GM12874 (cell line): ENCODE data around the gene CD9.

ENCODE experiments used
- CTCF ChIP-seq: IDR thresholded peaks from 2 replicates; pipeline ENCODE4 v1.5.1; 2011; ENCODE audit warnings: low read depth, mild to moderate bottlenecking, control low read depth, low read length, moderate library complexity; ENCODE audit not compliant: insufficient read depth

The CD9 gene

GRCh38 chr12:6262211-6262610, 62.0 kb downstream of the CD9 start:
- TF ChIP-seq CTCF, result no peak

GRCh38 chr12:6262623-6263022, 62.4 kb downstream of the CD9 start:
- TF ChIP-seq CTCF, result no peak

GRCh38 chr12:6263931-6264330, 63.7 kb downstream of the CD9 start:
- TF ChIP-seq CTCF, result no peak

GRCh38 chr12:6264402-6265037, 64.3 kb downstream of the CD9 start:
- TF ChIP-seq CTCF, result no peak

GRCh38 chr12:6265038-6265405, 64.8 kb downstream of the CD9 start:
- no peak for TF ChIP-seq CTCF

GRCh38 chr12:6266541-6266966, 66.4 kb downstream of the CD9 start:
- no peak for TF ChIP-seq CTCF

GRCh38 chr12:6266971-6267721, 66.9 kb downstream of the CD9 start:
- no peak for TF ChIP-seq CTCF
